ENCODE data around the gene TTC17.

- TF ChIP-seq CTCF (conservative IDR thresholded peaks at IDR 0.05; ENCODE audit: low read depth, low read length) (no peak), EZH2 (IDR thresholded peaks at IDR 0.05; ENCODE audit: low read length, unreplicated experiment) (no peak), EZH2phosphoT487 (IDR thresholded peaks at IDR 0.05; ENCODE audit: borderline replicate concordance, low read length) (no peak)
Observed at GRCh38 chr11:43505171-43505570, 146.5 kb downstream of the TTC17 start.

Data from PC-3 (cell line).